ENCODE results near the gene MACROD2. TPM values are rescaled to one million over a fixed set of nuclear protein-coding genes. Genes with fewer than 3 reads are reported as not detected.

Gene MACROD2
- total RNA-seq, 1 donor from 2014 or later = 1.6 TPM

- FAIRE-seq (no peak), DNase-seq (ENCODE audit: low read depth) (no peak)
- H3K36me3 ChIP-seq (ENCODE audit: control insufficient read depth, insufficient read depth, low read length) = no peaks in the 10 kb centered on the region
- no peaks in the 10 kb centered on the region for H3K27me3 ChIP-seq (ENCODE audit: control insufficient read depth, insufficient read depth, low read length)
- H3K4me3 ChIP-seq (ENCODE audit: low read depth, low read length) = no peak overlapping the region
- TF ChIP-seq CTCF (IDR thresholded peaks at IDR 0.05; ENCODE audit: insufficient read depth, low read length, severe bottlenecking) = no peak
Observed at GRCh38 chr20:14783766-14784165, 788.5 kb downstream of the MACROD2 start.

DNA sequence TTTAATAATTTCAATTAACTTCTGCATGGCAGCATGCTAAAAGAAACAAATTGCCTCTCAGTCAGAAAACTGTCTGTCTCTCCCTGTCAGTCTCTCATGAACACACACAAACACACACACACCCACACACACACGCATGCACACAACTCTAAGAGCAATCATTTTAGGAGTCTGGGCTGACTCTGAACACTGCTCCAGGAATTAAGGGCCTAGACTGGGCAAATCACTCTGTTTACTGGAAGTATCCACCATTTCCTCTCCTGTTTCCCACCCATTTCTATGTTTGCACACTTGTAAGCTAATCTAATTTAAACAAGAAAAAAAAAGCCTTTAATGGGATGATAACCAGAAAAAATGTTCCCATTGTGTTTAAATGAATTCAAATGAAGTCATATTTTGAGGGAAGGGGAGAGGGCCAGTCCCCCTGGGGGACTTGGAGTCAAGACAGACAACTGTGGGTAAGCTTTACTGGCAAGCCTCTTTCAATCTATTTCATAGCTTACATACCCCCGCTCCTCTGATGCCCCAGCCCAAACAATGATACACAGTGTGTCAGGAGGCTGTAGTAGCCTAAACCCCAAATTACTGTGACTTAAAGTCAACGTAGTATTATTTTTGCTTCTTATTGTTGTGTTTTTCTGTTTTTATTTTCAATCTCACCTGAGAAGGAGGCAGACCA lies 789.9 kb downstream of the MACROD2 start:
- H3K27me3 ChIP-seq (ENCODE audit: control insufficient read depth, insufficient read depth, low read length) = no peaks in the 10 kb centered on the region
- TF ChIP-seq CTCF (IDR thresholded peaks at IDR 0.05; ENCODE audit: insufficient read depth, low read length, severe bottlenecking) = no peak
- H3K4me3 ChIP-seq (ENCODE audit: low read depth, low read length) = no peak overlapping the region
- H3K36me3 ChIP-seq (ENCODE audit: control insufficient read depth, insufficient read depth, low read length) = no peaks in the 10 kb centered on the region
- DNase-seq (ENCODE audit: low read depth) (no peak), FAIRE-seq (no peak)

DNA sequence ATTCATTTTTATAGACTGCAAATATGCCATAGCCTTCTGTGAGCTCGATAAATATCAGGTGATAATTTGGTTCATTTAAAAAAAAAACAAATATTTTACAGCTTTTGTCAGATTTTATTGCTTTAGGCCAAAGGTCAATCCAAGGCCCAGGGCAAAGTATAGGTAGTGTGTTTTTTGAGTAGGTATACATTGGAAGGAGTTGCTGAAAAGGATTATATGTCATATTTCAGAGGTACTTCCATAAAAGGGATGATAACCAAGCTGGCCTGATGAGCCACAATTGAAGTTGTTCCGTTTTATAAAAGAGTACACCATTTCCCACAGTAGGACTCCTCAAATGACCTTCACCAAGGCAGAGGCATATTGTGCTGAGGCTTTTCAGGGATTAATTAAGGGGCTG lies 794.9 kb downstream of the MACROD2 start:
- TF ChIP-seq CTCF (IDR thresholded peaks at IDR 0.05; ENCODE audit: insufficient read depth, low read length, severe bottlenecking) = no peak

GRCh38 chr20:14790771-14791620 lies 795.7 kb downstream of the MACROD2 start:
- FAIRE-seq (no peak), DNase-seq (ENCODE audit: low read depth) (no peak)
- Histone ChIP-seq H3K36me3 (ENCODE audit: control insufficient read depth, insufficient read depth, low read length) (no peaks in the 10 kb centered on the region), H3K27me3 (ENCODE audit: control insufficient read depth, insufficient read depth, low read length) (no peaks in the 10 kb centered on the region), H3K4me3 (ENCODE audit: low read depth, low read length) (no peak overlapping the region)
- TF ChIP-seq CTCF (IDR thresholded peaks at IDR 0.05; ENCODE audit: insufficient read depth, low read length, severe bottlenecking) = no peak

More for the DNA sequence above, 794.9 kb downstream of the MACROD2 start:
- FAIRE-seq (no peak), DNase-seq (ENCODE audit: low read depth) (no peak)
- no peaks in the 10 kb centered on the region for H3K27me3 ChIP-seq (ENCODE audit: control insufficient read depth, insufficient read depth, low read length)
- no peaks in the 10 kb centered on the region for H3K36me3 ChIP-seq (ENCODE audit: control insufficient read depth, insufficient read depth, low read length)
- H3K4me3 ChIP-seq (ENCODE audit: low read depth, low read length) = no peak overlapping the region

GRCh38 chr20:14792915-14793314 lies 797.6 kb downstream of the MACROD2 start:
- no peak for DNase-seq (ENCODE audit: low read depth)
- TF ChIP-seq CTCF (IDR thresholded peaks at IDR 0.05; ENCODE audit: insufficient read depth, low read length, severe bottlenecking) = no peak
- no peaks in the 10 kb centered on the region for H3K27me3 ChIP-seq (ENCODE audit: control insufficient read depth, insufficient read depth, low read length)
- no peak overlapping the region for H3K4me3 ChIP-seq (ENCODE audit: low read depth, low read length)
- FAIRE-seq = no peak
- H3K36me3 ChIP-seq (ENCODE audit: control insufficient read depth, insufficient read depth, low read length) = no peaks in the 10 kb centered on the region

All from bronchial epithelial cell (primary cell).